SK-N-SH (cell line): ENCODE measurements around the gene SMPD3.

Experiments
- CHD2 ChIP-seq: fragments of 150-350 bp; IDR thresholded peaks from 2 replicates; pipeline ENCODE4 v1.6.1; 2018; ENCODE audit warnings: low read length; ENCODE audit not compliant: partially characterized antibody
- ELF1 ChIP-seq: IDR thresholded peaks from 2 replicates; pipeline ENCODE4 v1.4.0; 2012
- EP300 ChIP-seq, 2 experiments: IDR thresholded peaks; 2 replicates each; pipeline versions ENCODE4 v1.4.0 to v1.6.1; 2012; ENCODE audit warnings: borderline replicate concordance in 1 of 2, low read depth in 1 of 2, low read length in 1 of 2
- EZH2phosphoT487 ChIP-seq: fragments of 200-600 bp; sonication (generic); IDR thresholded peaks from 2 replicates; pipeline ENCODE4 v1.6.1; 2017; ENCODE audit warnings: low read depth, mixed run types, mild to moderate bottlenecking, antibody characterized with exemption, moderate library complexity, borderline replicate concordance
- JUND ChIP-seq: IDR thresholded peaks from 2 replicates; pipeline ENCODE4 v1.4.0; 2012
- POLR2AphosphoS5 ChIP-seq: IDR thresholded peaks from 2 replicates; pipeline ENCODE4 v1.6.1; 2012; ENCODE audit warnings: low read depth, low read length
- TCF12 ChIP-seq: IDR thresholded peaks from 2 replicates; pipeline ENCODE4 v1.4.0; 2012
- TF ChIP-seq, protein P1 (sequence below): fragments of 200-600 bp; sonication (generic); IDR thresholded peaks from 2 replicates; pipeline ENCODE4 v1.6.1; 2017; ENCODE audit warnings: antibody characterized with exemption, mild to moderate bottlenecking, moderate library complexity

GRCh38 chr16:68488554-68488953 is 40.2 kb upstream of the SMPD3 start:
- TF ChIP-seq, protein P1, sequence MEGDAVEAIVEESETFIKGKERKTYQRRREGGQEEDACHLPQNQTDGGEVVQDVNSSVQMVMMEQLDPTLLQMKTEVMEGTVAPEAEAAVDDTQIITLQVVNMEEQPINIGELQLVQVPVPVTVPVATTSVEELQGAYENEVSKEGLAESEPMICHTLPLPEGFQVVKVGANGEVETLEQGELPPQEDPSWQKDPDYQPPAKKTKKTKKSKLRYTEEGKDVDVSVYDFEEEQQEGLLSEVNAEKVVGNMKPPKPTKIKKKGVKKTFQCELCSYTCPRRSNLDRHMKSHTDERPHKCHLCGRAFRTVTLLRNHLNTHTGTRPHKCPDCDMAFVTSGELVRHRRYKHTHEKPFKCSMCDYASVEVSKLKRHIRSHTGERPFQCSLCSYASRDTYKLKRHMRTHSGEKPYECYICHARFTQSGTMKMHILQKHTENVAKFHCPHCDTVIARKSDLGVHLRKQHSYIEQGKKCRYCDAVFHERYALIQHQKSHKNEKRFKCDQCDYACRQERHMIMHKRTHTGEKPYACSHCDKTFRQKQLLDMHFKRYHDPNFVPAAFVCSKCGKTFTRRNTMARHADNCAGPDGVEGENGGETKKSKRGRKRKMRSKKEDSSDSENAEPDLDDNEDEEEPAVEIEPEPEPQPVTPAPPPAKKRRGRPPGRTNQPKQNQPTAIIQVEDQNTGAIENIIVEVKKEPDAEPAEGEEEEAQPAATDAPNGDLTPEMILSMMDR: no peak
- no peak for TF ChIP-seq EP300 (IDR thresholded peaks at IDR 0.05; ENCODE audit: borderline replicate concordance in 1 of 2, low read depth in 1 of 2, low read length in 1 of 2)
- TF ChIP-seq POLR2AphosphoS5: no peak
- TF ChIP-seq TCF12: no peak
- no peak for TF ChIP-seq ELF1
- TF ChIP-seq JUND: no peak
- no peak for TF ChIP-seq CHD2
- TF ChIP-seq EZH2phosphoT487: no peak
